Psoas muscle (tissue), 8 donors: ENCODE results near the gene SH3GL1. TPM values are rescaled to one million over a fixed set of nuclear protein-coding genes. Genes with fewer than 3 reads are reported as not detected.

Experiments used
- ATAC-seq, 4 donors: fragments of 200-7000 bp; cut with Tn5 transposase; one replicate each; pipeline ENCODE4 v1.9.1; 2020; ENCODE audit warnings: moderate library complexity in 3 of 4, mild to moderate bottlenecking in 2 of 4
- DNase-seq, 2 donors: peaks; one replicate each; pipeline ENCODE4 v3.0.0-alpha.2; 2020
- H3K27ac ChIP-seq: fragments of 200-600 bp; one replicate; pipeline ENCODE4 v1.8.0; 2022
- H3K27me3 ChIP-seq, 3 donors: fragments of 200-600 bp in 1 of 3; one replicate each; pipeline versions ENCODE4 v1.6.1 to v1.8.0; 2013 to 2022; ENCODE audit warnings: low read length in 2 of 3, mild to moderate bottlenecking in 2 of 3, moderate library complexity in 1 of 3; ENCODE audit not compliant: insufficient read depth in 3 of 3
- H3K36me3 ChIP-seq, 2 donors: fragments of 200-600 bp in 1 of 2; one replicate each; pipeline versions ENCODE4 v1.6.1 to v1.8.0; 2013 to 2022; ENCODE audit warnings: low read depth in 1 of 2, mild to moderate bottlenecking in 1 of 2, moderate library complexity in 1 of 2; ENCODE audit not compliant: insufficient read depth in 1 of 2
- H3K4me1 ChIP-seq: fragments of 200-600 bp; one replicate; pipeline ENCODE4 v1.8.0; 2022
- H3K4me3 ChIP-seq: fragments of 200-600 bp; one replicate; pipeline ENCODE4 v1.8.0; 2022; ENCODE audit warnings: mild to moderate bottlenecking
- H3K9me3 ChIP-seq: fragments of 200-600 bp; one replicate; pipeline ENCODE4 v1.8.0; 2022
- WGBS, 3 donors: extraction: QIAGEN DNeasy Blood & Tissue Kit; methylation state at CpG; one replicate each; pipeline versions ENCODE4 v1.1.6 to v1.1.7; 2013; 5-methylcytosine and 5-hydroxymethylcytosine counted together
- intact Hi-C, 2 donors: fragments of 100-400 bp; cut with DNase I; formaldehyde crosslinking; loops; one replicate each; pipeline versions ENCODE4 v1.11.0 to v1.14.2; 2022
- polyA plus RNA-seq, 3 donors: library from polyadenylated mRNA; stranded (reverse); fragments of 200-250 nt; gene quantifications; one replicate each; pipeline ENCODE4 v1.2.3, GENCODE V29; 2013
- total RNA-seq, 4 donors: library from RNA; stranded (reverse); fragmentation: NEBNext Ultra II Directional in 2 of 4; extraction: Animal tissue kit (Norgen Biotek cat#: 25700) in 2 of 4; gene quantifications; one replicate each; pipeline versions ENCODE4 v1.2.1 to v1.2.4, GENCODE V29; 2021 to 2023
- TF ChIP-seq, protein P1 (sequence below): fragments of 200-600 bp; IDR thresholded peaks from one replicate; pipeline ENCODE4 v1.8.0; 2022; ENCODE audit warnings: antibody characterized with exemption
- donor health status: healthy with polysubstance abuse.
- donor health status: DM: no; HTN: no; CAD: no; lungs with moderate emphysema.
- donor health status: Bipolar disorder and iron deficiency.
- donor health status: healthy.
- donor health status: DM: yes; HTN: yes; CAD: no.
- donor health status: DM: no; HTN: no; CAD: no.
- donor health status: DM: no; HTN: no; CAD: no.
- donor health status: DM: yes; HTN: yes; CAD: no.

Gene SH3GL1
- total and polyA plus RNA-seq, 7 donors, result 16.0 to 85.6 (median 23.3) TPM

DNA sequence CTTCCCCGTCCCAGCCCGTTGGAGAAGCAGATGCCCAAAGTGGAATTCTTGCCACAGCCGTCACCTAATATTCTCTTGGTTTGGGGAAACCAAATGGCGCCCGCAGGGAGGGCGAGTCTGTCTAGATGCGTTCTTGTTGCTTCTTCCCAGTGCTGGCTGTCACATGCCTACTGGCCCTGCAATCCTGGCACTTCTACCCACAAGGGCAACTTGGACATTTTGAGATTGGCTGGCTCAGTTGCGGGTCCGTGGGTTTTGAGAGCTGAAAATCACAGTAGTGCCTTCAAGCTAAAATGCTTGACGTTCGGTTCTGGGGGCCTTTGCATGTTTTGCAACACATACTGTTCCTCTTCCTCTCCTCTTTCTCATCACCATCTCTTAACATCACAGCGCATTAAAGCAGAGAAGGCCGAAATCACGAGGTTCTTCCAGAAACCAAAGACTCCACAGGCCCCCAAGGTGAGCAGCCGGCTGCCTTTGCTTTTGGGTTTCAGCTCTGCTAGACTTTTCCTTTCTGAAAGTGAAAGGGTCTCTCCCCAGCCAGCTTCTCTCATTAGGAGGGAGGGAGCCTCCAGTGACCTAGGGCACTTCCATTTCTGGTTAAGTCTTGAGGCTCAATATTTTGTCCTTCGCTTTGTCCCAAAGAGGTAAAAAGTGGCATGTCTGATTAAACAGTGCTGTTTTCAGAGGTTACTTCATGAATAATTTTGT, 23.2 kb upstream of the SH3GL1 start:
- H3K4me1 ChIP-seq, result no peaks in the 10 kb centered on the region
- no peak overlapping the region for H3K27ac ChIP-seq
- 92 to 95% (median 93%) methylated on average over 16 of the region's 16 CpGs for WGBS, 3 donors
- TF ChIP-seq, protein P1, sequence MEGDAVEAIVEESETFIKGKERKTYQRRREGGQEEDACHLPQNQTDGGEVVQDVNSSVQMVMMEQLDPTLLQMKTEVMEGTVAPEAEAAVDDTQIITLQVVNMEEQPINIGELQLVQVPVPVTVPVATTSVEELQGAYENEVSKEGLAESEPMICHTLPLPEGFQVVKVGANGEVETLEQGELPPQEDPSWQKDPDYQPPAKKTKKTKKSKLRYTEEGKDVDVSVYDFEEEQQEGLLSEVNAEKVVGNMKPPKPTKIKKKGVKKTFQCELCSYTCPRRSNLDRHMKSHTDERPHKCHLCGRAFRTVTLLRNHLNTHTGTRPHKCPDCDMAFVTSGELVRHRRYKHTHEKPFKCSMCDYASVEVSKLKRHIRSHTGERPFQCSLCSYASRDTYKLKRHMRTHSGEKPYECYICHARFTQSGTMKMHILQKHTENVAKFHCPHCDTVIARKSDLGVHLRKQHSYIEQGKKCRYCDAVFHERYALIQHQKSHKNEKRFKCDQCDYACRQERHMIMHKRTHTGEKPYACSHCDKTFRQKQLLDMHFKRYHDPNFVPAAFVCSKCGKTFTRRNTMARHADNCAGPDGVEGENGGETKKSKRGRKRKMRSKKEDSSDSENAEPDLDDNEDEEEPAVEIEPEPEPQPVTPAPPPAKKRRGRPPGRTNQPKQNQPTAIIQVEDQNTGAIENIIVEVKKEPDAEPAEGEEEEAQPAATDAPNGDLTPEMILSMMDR, result no peak
- DNase-seq (no peak), ATAC-seq (no peak)
- H3K27me3 ChIP-seq, result no peaks in the 10 kb centered on the region
- no peak overlapping the region for H3K4me3 ChIP-seq
- H3K9me3 ChIP-seq, result no peaks in the 10 kb centered on the region
- peaks cover 0 to 32% of the 10 kb centered on the region in 2 donors for H3K36me3 ChIP-seq
- intact Hi-C loops, result no loop called here

- Histone ChIP-seq H3K36me3 (peaks cover 0 to 13% of the 10 kb centered on the region in 2 donors), H3K4me1 (peaks cover 10% of the 10 kb centered on the region), H3K27me3 (no peaks in the 10 kb centered on the region), H3K27ac (no peak overlapping the region), H3K4me3 (no peak overlapping the region), H3K9me3 (no peaks in the 10 kb centered on the region)
- intact Hi-C loops, result loop anchor here in 1 of 2 donors (10.0 kb wide), 1 partner anchor 141 kb away; the partner anchor contains the start of gene SHD
- 91 to 95% (median 92%) methylated on average over 9 of the region's 9 CpGs for WGBS, 3 donors
- ATAC-seq (no peak), DNase-seq (no peak)
- TF ChIP-seq, protein P1, result no peak
Measured at GRCh38 chr19:4416268-4416667, 15.9 kb upstream of the SH3GL1 start.

GRCh38 chr19:4415352-4415751, 15.0 kb upstream of the SH3GL1 start:
- DNase-seq (no peak), ATAC-seq (no peak)
- Histone ChIP-seq H3K27me3 (no peaks in the 10 kb centered on the region), H3K36me3 (peaks cover 0 to 18% of the 10 kb centered on the region in 2 donors), H3K9me3 (no peaks in the 10 kb centered on the region), H3K4me1 (peaks cover 10% of the 10 kb centered on the region), H3K4me3 (no peak overlapping the region), H3K27ac (no peak overlapping the region)
- 42 to 56% (median 44%) methylated on average over 10 of the region's 10 CpGs for WGBS, 3 donors
- intact Hi-C loops, result loop anchor here in 1 of 2 donors (10.0 kb wide), 1 partner anchor 141 kb away; the partner anchor contains the start of gene SHD
- TF ChIP-seq, protein P1, result no peak

- no peak for DNase-seq
- peaks cover 10% of the 10 kb centered on the region for H3K4me1 ChIP-seq
- peaks cover 0 to 22% of the 10 kb centered on the region in 2 donors for H3K36me3 ChIP-seq
- no peaks in the 10 kb centered on the region for H3K9me3 ChIP-seq
- H3K4me3 ChIP-seq, result no peak overlapping the region
- no peak for ATAC-seq
- H3K27me3 ChIP-seq, result no peaks in the 10 kb centered on the region
- TF ChIP-seq, protein P1, result no peak
- WGBS, 3 donors, result 42 to 63% (median 48%) methylated on average over 9 of the region's 9 CpGs
- H3K27ac ChIP-seq, result no peak overlapping the region
- intact Hi-C loops, result loop anchor here in 1 of 2 donors (10.0 kb wide), 1 partner anchor 140 kb away; the partner anchor contains the start of gene SHD
Measured at GRCh38 chr19:4414800-4415321, 14.5 kb upstream of the SH3GL1 start.
